Caco-2 (cell line): ENCODE data around the gene COL5A2. TPM values are rescaled to one million over a fixed set of nuclear protein-coding genes. Genes with fewer than 3 reads are reported as not detected.

Experiments used
- BruUV-seq: library from RNA; stranded (reverse); fragments of 400-500 nt; replicated peaks from 2 replicates; lab custom pipeline; 2021; lab: Mats Ljungman, UMichigan
- CTCF ChIA-PET: fragments of 300-600 bp; sonication (Branson Sonifier 250); formaldehyde crosslinking; loops from one replicate; lab custom pipeline; 2022; ENCODE audit warnings: antibody characterized with exemption; lab: Charles Lee
- POLR2A ChIA-PET: fragments of 300-600 bp; sonication (Branson Sonifier 250); formaldehyde crosslinking; loops from one replicate; lab custom pipeline; 2022; ENCODE audit warnings: antibody characterized with exemption; lab: Charles Lee
- DNase-seq, 2 experiments: peaks; one replicate each; pipeline versions ENCODE4 v3.0.0 to v3.0.0-alpha.2; 2020 to 2022
- H3K27me3 ChIP-seq: replicated peaks from 2 replicates; pipeline ENCODE4 v1.6.0; 2011; ENCODE audit warnings: low read length; ENCODE audit not compliant: control insufficient read depth, insufficient read depth
- H3K36me3 ChIP-seq: 2 replicates; pipeline ENCODE4 v1.5.1; 2011; ENCODE audit warnings: low read length; ENCODE audit not compliant: control insufficient read depth, insufficient read depth
- H3K4me1 ChIP-seq: fragments of 250-450 bp; sonication (Bioruptor Pico); 2 replicates; pipeline ENCODE4 v1.5.1; 2020; ENCODE audit warnings: mild to moderate bottlenecking
- H3K4me3 ChIP-seq: 2 replicates; pipeline ENCODE4 v1.5.1; 2011; ENCODE audit warnings: low read depth, mild to moderate bottlenecking, control low read depth, low read length
- H3K9me3 ChIP-seq: fragments of 250-450 bp; sonication (Bioruptor Pico); 2 replicates; pipeline ENCODE4 v1.5.1; 2020; ENCODE audit warnings: mild to moderate bottlenecking, moderate library complexity
- H3K27ac Mint-ChIP-seq: one replicate; pipeline ENCODE4 v1.8.0; 2022; ENCODE audit warnings: mixed read lengths; ENCODE audit not compliant: unreplicated experiment
- H3K27me3 Mint-ChIP-seq: one replicate; pipeline ENCODE4 v1.8.0; 2022; ENCODE audit warnings: mixed read lengths; ENCODE audit not compliant: insufficient read depth, unreplicated experiment
- H3K36me3 Mint-ChIP-seq: one replicate; pipeline ENCODE4 v1.8.0; 2022; ENCODE audit warnings: mild to moderate bottlenecking, mixed read lengths; ENCODE audit not compliant: insufficient read depth, unreplicated experiment
- H3K4me1 Mint-ChIP-seq: one replicate; pipeline ENCODE4 v1.8.0; 2022; ENCODE audit warnings: low read depth, mixed read lengths; ENCODE audit not compliant: unreplicated experiment
- H3K4me3 Mint-ChIP-seq: one replicate; pipeline ENCODE4 v1.8.0; 2022; ENCODE audit warnings: mild to moderate bottlenecking, moderate library complexity, mixed read lengths; ENCODE audit not compliant: unreplicated experiment
- H3K9me3 Mint-ChIP-seq: one replicate; pipeline ENCODE4 v1.8.0; 2022; ENCODE audit warnings: mixed read lengths; ENCODE audit not compliant: unreplicated experiment
- CTCF ChIP-seq, 2 experiments: fragments of 200-600 bp in 1 of 2; IDR thresholded peaks; 1 replicate in 1 of 2; 2 replicates in 1 of 2; pipeline versions ENCODE4 v1.5.1 to v1.8.0; 2011 to 2022; ENCODE audit warnings: antibody characterized with exemption in 1 of 2, control low read depth in 1 of 2, inconsistent platforms in 1 of 2, low read depth in 1 of 2, low read length in 1 of 2, mild to moderate bottlenecking in 1 of 2, moderate library complexity in 1 of 2; ENCODE audit not compliant: insufficient read depth in 1 of 2, severe bottlenecking in 1 of 2, unreplicated experiment in 1 of 2
- intact Hi-C: fragments of 100-400 bp; cut with micrococcal nuclease; formaldehyde crosslinking; loops from one replicate; pipeline ENCODE4 v1.10.0; 2022; ENCODE audit not compliant: unreplicated experiment
- total RNA-seq: library from RNA; stranded (reverse); gene quantifications from 2 replicates; pipeline ENCODE4 v1.2.3, GENCODE V29; 2022

The COL5A2 gene
- total RNA-seq, 1 experiment from 2014 or later: 244 TPM

GRCh38 chr2:189020179-189020578, 159.4 kb downstream of the COL5A2 start:
- intact Hi-C loops: loop anchor here (10.0 kb wide), 1 partner anchor 265 kb away; no protein-coding TSS in a partner anchor
- no peak overlapping the region for H3K27ac Mint-ChIP-seq
- no peak overlapping the region for H3K4me3 ChIP-seq
- H3K9me3 Mint-ChIP-seq: no peaks in the 10 kb centered on the region
- H3K4me1 ChIP-seq: no peaks in the 10 kb centered on the region
- H3K27me3 Mint-ChIP-seq: no peaks in the 10 kb centered on the region
- no peak overlapping the region for H3K4me3 Mint-ChIP-seq
- DNase-seq: no peak
- H3K9me3 ChIP-seq: no peaks in the 10 kb centered on the region
- BruUV-seq: no TSS peak
- no peaks in the 10 kb centered on the region for H3K4me1 Mint-ChIP-seq
- ChIA-PET CTCF (no interaction called here), POLR2A (no interaction called here)
- TF ChIP-seq CTCF (IDR thresholded peaks at IDR 0.05; ENCODE audit: insufficient read depth in 1 of 2, low read depth in 1 of 2, low read length in 1 of 2, severe bottlenecking in 1 of 2, unreplicated experiment in 1 of 2): no peak
- H3K36me3 Mint-ChIP-seq: peaks cover 17% of the 10 kb centered on the region
- no peaks in the 10 kb centered on the region for H3K36me3 ChIP-seq
- H3K27me3 ChIP-seq: no peaks in the 10 kb centered on the region

GRCh38 chr2:189018631-189019030, 160.9 kb downstream of the COL5A2 start:
- Histone ChIP-seq H3K36me3 (no peaks in the 10 kb centered on the region), H3K9me3 (no peaks in the 10 kb centered on the region), H3K4me3 (no peak overlapping the region), H3K27me3 (no peaks in the 10 kb centered on the region), H3K4me1 (no peaks in the 10 kb centered on the region)
- H3K27me3 Mint-ChIP-seq: no peaks in the 10 kb centered on the region
- H3K4me3 Mint-ChIP-seq: no peak overlapping the region
- H3K27ac Mint-ChIP-seq: no peak overlapping the region
- H3K9me3 Mint-ChIP-seq: no peaks in the 10 kb centered on the region
- H3K36me3 Mint-ChIP-seq: peaks cover 17% of the 10 kb centered on the region
- DNase-seq: no peak
- no TSS peak for BruUV-seq
- no peak for TF ChIP-seq CTCF (IDR thresholded peaks at IDR 0.05; ENCODE audit: insufficient read depth in 1 of 2, low read depth in 1 of 2, low read length in 1 of 2, severe bottlenecking in 1 of 2, unreplicated experiment in 1 of 2)
- intact Hi-C loops: no loop called here
- POLR2A ChIA-PET: no interaction called here
- no peaks in the 10 kb centered on the region for H3K4me1 Mint-ChIP-seq
- CTCF ChIA-PET: no interaction called here

- intact Hi-C loops: no loop called here
- Histone ChIP-seq H3K27me3 (no peaks in the 10 kb centered on the region), H3K9me3 (no peaks in the 10 kb centered on the region), H3K36me3 (no peaks in the 10 kb centered on the region), H3K4me1 (no peaks in the 10 kb centered on the region), H3K4me3 (no peak overlapping the region)
- H3K4me3 Mint-ChIP-seq: no peak overlapping the region
- no peak for DNase-seq
- TF ChIP-seq CTCF (IDR thresholded peaks at IDR 0.05; ENCODE audit: insufficient read depth in 1 of 2, low read depth in 1 of 2, low read length in 1 of 2, severe bottlenecking in 1 of 2, unreplicated experiment in 1 of 2): no peak
- H3K36me3 Mint-ChIP-seq: peaks cover under 1% of the 10 kb centered on the region
- BruUV-seq: no TSS peak
- H3K27me3 Mint-ChIP-seq: no peaks in the 10 kb centered on the region
- H3K27ac Mint-ChIP-seq: no peak overlapping the region
- H3K9me3 Mint-ChIP-seq: no peaks in the 10 kb centered on the region
- H3K4me1 Mint-ChIP-seq: no peaks in the 10 kb centered on the region
- POLR2A ChIA-PET: no interaction called here
- CTCF ChIA-PET: no interaction called here
These were observed 163.2 kb downstream of the COL5A2 start for GRCh38 chr2:189016311-189016861.
